PC-3 (cell line): ENCODE results near the gene CDC42EP3. TPM values are rescaled to one million over a fixed set of nuclear protein-coding genes. Genes with fewer than 3 reads are reported as not detected.

Source experiments
- ATAC-seq: fragments of 200-7000 bp; cut with Tn5 transposase; 2 replicates; pipeline ENCODE4 v1.9.1; 2020; ENCODE audit warnings: mild to moderate bottlenecking, moderate library complexity
- BruUV-seq: library from RNA; stranded (reverse); fragments of 400-500 nt; replicated peaks from 2 replicates; lab custom pipeline; 2021; lab: Mats Ljungman, UMichigan
- CTCF ChIA-PET: fragments of 300-600 bp; sonication (Branson Sonifier 250); formaldehyde crosslinking; loops from one replicate; lab custom pipeline; 2022; ENCODE audit warnings: antibody characterized with exemption; lab: Charles Lee
- POLR2A ChIA-PET: fragments of 300-600 bp; sonication (Branson Sonifier 250); formaldehyde crosslinking; loops from one replicate; lab custom pipeline; 2022; ENCODE audit warnings: antibody characterized with exemption; ENCODE audit not compliant: unreplicated experiment; lab: Charles Lee
- DNase-seq: peaks from one replicate; pipeline ENCODE4 v3.0.0-alpha.2; 2015
- H2AFZ ChIP-seq: fragments of 300-600 bp; sonication (generic); 2 replicates; pipeline ENCODE4 v1.6.0; 2016; ENCODE audit warnings: antibody characterized with exemption, low read length
- H3F3A ChIP-seq: fragments of 300-600 bp; sonication (generic); one replicate; pipeline ENCODE4 v1.6.0; 2017; ENCODE audit warnings: antibody characterized with exemption, low read length, control low read depth, mild to moderate bottlenecking; ENCODE audit not compliant: unreplicated experiment
- H3K27ac ChIP-seq: fragments of 300-600 bp; sonication (generic); 2 replicates; pipeline ENCODE4 v1.5.1; 2016; ENCODE audit warnings: mild to moderate bottlenecking, low read length
- H3K27me3 ChIP-seq: fragments of 300-600 bp; sonication (generic); 2 replicates; pipeline ENCODE4 v1.6.1; 2016; ENCODE audit warnings: low read length, mixed read lengths
- H3K36me3 ChIP-seq: fragments of 300-600 bp; sonication (generic); 2 replicates; pipeline ENCODE4 v1.6.1; 2016; ENCODE audit warnings: low read depth, mixed run types, low read length, mixed read lengths
- H3K4me1 ChIP-seq: fragments of 300-600 bp; sonication (generic); 2 replicates; pipeline ENCODE4 v1.5.1; 2016; ENCODE audit warnings: low read length; ENCODE audit not compliant: insufficient read depth
- H3K4me2 ChIP-seq: fragments of 300-600 bp; sonication (generic); 2 replicates; pipeline ENCODE4 v1.6.0; 2016; ENCODE audit warnings: low read length
- H3K4me3 ChIP-seq: fragments of 300-600 bp; sonication (generic); 2 replicates; pipeline ENCODE4 v1.5.1; 2016; ENCODE audit warnings: mild to moderate bottlenecking, low read length, mixed read lengths
- H3K79me2 ChIP-seq: fragments of 300-600 bp; sonication (generic); 2 replicates; pipeline ENCODE4 v1.6.1; 2017; ENCODE audit warnings: low read length, mixed read lengths
- H3K9ac ChIP-seq: fragments of 300-600 bp; sonication (generic); 2 replicates; pipeline ENCODE4 v1.6.0; 2016; ENCODE audit warnings: mild to moderate bottlenecking, low read length
- H3K9me2 ChIP-seq: fragments of 300-600 bp; sonication (generic); replicated peaks from 2 replicates; pipeline ENCODE4 v1.6.1; 2016; ENCODE audit warnings: mixed run types, low read length, mixed read lengths
- H3K9me3 ChIP-seq: fragments of 300-600 bp; sonication (generic); 2 replicates; pipeline ENCODE4 v1.6.1; 2016; ENCODE audit warnings: low read length, mixed read lengths
- H4K20me1 ChIP-seq: fragments of 300-600 bp; sonication (generic); 2 replicates; pipeline ENCODE4 v1.6.1; 2016; ENCODE audit warnings: low read length, mixed read lengths
- EZH2 ChIP-seq: fragments of 300-600 bp; sonication (generic); IDR thresholded peaks from one replicate; pipeline ENCODE4 v1.6.1; 2017; ENCODE audit warnings: antibody characterized with exemption, mild to moderate bottlenecking, low read length; ENCODE audit not compliant: unreplicated experiment
- EZH2phosphoT487 ChIP-seq: fragments of 300-600 bp; sonication (generic); IDR thresholded peaks from 2 replicates; pipeline ENCODE4 v1.6.1; 2018; ENCODE audit warnings: mild to moderate bottlenecking, antibody characterized with exemption, low read length, borderline replicate concordance
- intact Hi-C: fragments of 100-400 bp; cut with micrococcal nuclease; formaldehyde crosslinking; loops from 2 replicates; pipeline ENCODE4 v1.9.0; 2023
- total RNA-seq: library from RNA; depleted of rRNA; stranded (reverse); fragments of >200 nt; gene quantifications from 2 replicates; pipeline ENCODE4 v1.2.3, GENCODE V29; 2014
- TF ChIP-seq, protein P1 (sequence below): fragments of 300-600 bp; sonication (generic); conservative IDR thresholded peaks from 2 replicates; pipeline ENCODE4 v1.5.1; 2017; ENCODE audit warnings: antibody characterized with exemption, low read depth, mild to moderate bottlenecking, low read length

The CDC42EP3 gene
- total RNA-seq, 1 experiment from 2014 or later = 28.4 TPM

DNA sequence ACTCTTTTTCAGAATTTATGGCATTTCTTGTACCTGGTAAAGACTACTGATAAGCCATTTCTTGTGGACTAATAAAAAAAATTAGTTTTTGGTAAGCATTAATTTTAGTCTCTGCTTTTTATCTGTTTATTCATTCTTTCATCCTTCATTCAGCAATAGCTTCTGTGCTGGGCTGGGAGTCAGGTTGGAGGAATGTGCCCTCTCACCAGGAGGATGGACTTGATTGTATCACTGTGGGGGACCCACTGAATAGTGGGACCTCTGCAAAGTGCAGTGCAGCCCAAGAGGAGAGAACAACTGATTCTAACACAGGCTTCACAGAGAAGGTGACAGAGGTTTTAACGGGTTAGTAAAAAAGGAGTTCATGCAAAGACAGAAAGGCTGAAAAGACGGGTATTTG, 39.1 kb downstream of the CDC42EP3 start:
- TF ChIP-seq EZH2 = no peak
- no peak for TF ChIP-seq EZH2phosphoT487
- TF ChIP-seq, protein P1, sequence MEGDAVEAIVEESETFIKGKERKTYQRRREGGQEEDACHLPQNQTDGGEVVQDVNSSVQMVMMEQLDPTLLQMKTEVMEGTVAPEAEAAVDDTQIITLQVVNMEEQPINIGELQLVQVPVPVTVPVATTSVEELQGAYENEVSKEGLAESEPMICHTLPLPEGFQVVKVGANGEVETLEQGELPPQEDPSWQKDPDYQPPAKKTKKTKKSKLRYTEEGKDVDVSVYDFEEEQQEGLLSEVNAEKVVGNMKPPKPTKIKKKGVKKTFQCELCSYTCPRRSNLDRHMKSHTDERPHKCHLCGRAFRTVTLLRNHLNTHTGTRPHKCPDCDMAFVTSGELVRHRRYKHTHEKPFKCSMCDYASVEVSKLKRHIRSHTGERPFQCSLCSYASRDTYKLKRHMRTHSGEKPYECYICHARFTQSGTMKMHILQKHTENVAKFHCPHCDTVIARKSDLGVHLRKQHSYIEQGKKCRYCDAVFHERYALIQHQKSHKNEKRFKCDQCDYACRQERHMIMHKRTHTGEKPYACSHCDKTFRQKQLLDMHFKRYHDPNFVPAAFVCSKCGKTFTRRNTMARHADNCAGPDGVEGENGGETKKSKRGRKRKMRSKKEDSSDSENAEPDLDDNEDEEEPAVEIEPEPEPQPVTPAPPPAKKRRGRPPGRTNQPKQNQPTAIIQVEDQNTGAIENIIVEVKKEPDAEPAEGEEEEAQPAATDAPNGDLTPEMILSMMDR = no peak
- Histone ChIP-seq H3K4me2 (no peak overlapping the region), H3K9me2 (no peaks in the 10 kb centered on the region), H3F3A (no peaks in the 10 kb centered on the region), H4K20me1 (no peaks in the 10 kb centered on the region), H2AFZ (no peak overlapping the region), H3K9me3 (no peaks in the 10 kb centered on the region), H3K27me3 (no peaks in the 10 kb centered on the region), H3K27ac (no peak overlapping the region), H3K9ac (no peak overlapping the region), H3K36me3 (no peaks in the 10 kb centered on the region), H3K4me1 (no peaks in the 10 kb centered on the region), H3K79me2 (no peaks in the 10 kb centered on the region), H3K4me3 (no peak overlapping the region)
- no peak for DNase-seq
- intact Hi-C loops = no loop called here
- POLR2A ChIA-PET = no interaction called here
- ATAC-seq = no peak
- CTCF ChIA-PET = no interaction called here
- no TSS peak for BruUV-seq

DNA sequence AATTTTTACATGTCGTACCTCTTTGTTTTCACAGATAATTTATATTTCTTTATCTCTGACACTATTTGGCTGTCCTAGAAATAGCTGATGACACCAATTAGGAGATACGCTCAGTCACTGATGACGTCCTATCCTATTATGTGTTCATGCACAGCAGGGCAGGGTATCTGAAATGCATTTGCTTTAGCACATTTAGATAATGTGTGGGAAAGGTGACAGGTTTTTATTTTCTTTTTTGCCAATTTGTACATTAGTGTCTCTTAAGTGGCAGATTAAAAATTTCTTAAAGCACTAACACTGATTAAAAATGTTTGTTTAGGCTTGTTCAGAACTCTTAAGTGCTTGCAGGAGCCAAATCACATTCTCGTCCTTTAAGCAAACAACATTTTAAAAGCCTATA, 39.7 kb downstream of the CDC42EP3 start:
- H3K27me3 ChIP-seq = no peaks in the 10 kb centered on the region
- no peak overlapping the region for H2AFZ ChIP-seq
- no peaks in the 10 kb centered on the region for H3F3A ChIP-seq
- no peaks in the 10 kb centered on the region for H3K9me2 ChIP-seq
- ChIA-PET POLR2A (no interaction called here), CTCF (no interaction called here)
- H3K4me1 ChIP-seq = no peaks in the 10 kb centered on the region
- no peak overlapping the region for H3K4me3 ChIP-seq
- H3K36me3 ChIP-seq = no peaks in the 10 kb centered on the region
- BruUV-seq = no TSS peak
- H3K9ac ChIP-seq = no peak overlapping the region
- H3K9me3 ChIP-seq = no peaks in the 10 kb centered on the region
- no peaks in the 10 kb centered on the region for H4K20me1 ChIP-seq
- H3K79me2 ChIP-seq = no peaks in the 10 kb centered on the region
- no peak overlapping the region for H3K27ac ChIP-seq
- DNase-seq (no peak), ATAC-seq (no peak)
- H3K4me2 ChIP-seq = no peak overlapping the region
- no peak for TF ChIP-seq EZH2
- TF ChIP-seq, protein P1 = no peak
- intact Hi-C loops = no loop called here

DNA sequence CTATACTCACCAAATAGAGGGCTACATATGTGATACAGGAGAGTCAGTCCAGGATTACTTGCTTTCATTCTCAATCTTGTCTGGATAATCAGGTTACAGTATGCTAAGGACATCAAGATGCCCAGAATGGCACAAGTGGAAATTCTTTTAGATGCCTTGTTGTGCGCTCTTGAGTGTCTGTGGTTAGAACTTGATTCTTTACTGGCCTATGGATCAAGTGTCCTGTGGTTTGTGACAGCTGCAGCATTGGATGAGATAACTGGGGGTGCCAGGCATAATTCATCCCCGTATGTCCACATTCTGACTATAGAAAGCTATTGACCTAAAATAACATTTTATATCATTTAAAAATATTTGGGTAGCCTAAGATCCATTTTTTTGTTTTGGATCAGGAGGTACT, 40.1 kb downstream of the CDC42EP3 start:
- intact Hi-C loops = no loop called here
- no peaks in the 10 kb centered on the region for H3K36me3 ChIP-seq
- CTCF ChIA-PET = no interaction called here

More for the DNA sequence above, 40.1 kb downstream of the CDC42EP3 start:
- Histone ChIP-seq H3K27ac (no peak overlapping the region), H3K9ac (no peak overlapping the region), H3K4me3 (no peak overlapping the region), H3F3A (no peaks in the 10 kb centered on the region), H3K4me1 (no peaks in the 10 kb centered on the region), H3K27me3 (no peaks in the 10 kb centered on the region), H3K9me3 (no peaks in the 10 kb centered on the region), H3K9me2 (no peaks in the 10 kb centered on the region), H4K20me1 (no peaks in the 10 kb centered on the region), H3K79me2 (no peaks in the 10 kb centered on the region), H3K4me2 (no peak overlapping the region), H2AFZ (no peak overlapping the region)
- ATAC-seq (no peak), DNase-seq (no peak)
- POLR2A ChIA-PET = no interaction called here
- TF ChIP-seq EZH2 (no peak), EZH2phosphoT487 (no peak)
- TF ChIP-seq, protein P1 = no peak
- BruUV-seq = no TSS peak
